Activated naive CD8-positive, alpha-beta T cell (primary cell): ENCODE measurements around the gene ECE1.

ENCODE experiments used
- H3K27ac Mint-ChIP-seq: one replicate; pipeline ENCODE4 v1.8.0; 2021; ENCODE audit warnings: mixed read lengths
- H3K27me3 Mint-ChIP-seq: one replicate; pipeline ENCODE4 v1.8.0; 2021; ENCODE audit warnings: mixed read lengths
- H3K36me3 Mint-ChIP-seq: one replicate; pipeline ENCODE4 v1.8.0; 2021; ENCODE audit warnings: mixed read lengths
- H3K4me1 Mint-ChIP-seq: one replicate; pipeline ENCODE4 v1.8.0; 2021; ENCODE audit warnings: low read depth, mixed read lengths
- H3K4me3 Mint-ChIP-seq: one replicate; pipeline ENCODE4 v1.8.0; 2021; ENCODE audit warnings: mild to moderate bottlenecking, mixed read lengths
- H3K9me3 Mint-ChIP-seq: one replicate; pipeline ENCODE4 v1.8.0; 2021; ENCODE audit warnings: low read depth, mixed read lengths

The ECE1 gene

GRCh38 chr1:21330544-21330943 lies 40.3 kb upstream of the ECE1 start:
- Mint-ChIP-seq H3K4me3 (peak overlapping the region; percentile 35), H3K9me3 (no peaks in the 10 kb centered on the region), H3K36me3 (peaks cover 7% of the 10 kb centered on the region), H3K27ac (peak overlapping the region; percentile 90), H3K4me1 (peaks cover 85% of the 10 kb centered on the region), H3K27me3 (no peaks in the 10 kb centered on the region)

- H3K27me3 Mint-ChIP-seq: no peaks in the 10 kb centered on the region
- H3K36me3 Mint-ChIP-seq: peaks cover 7% of the 10 kb centered on the region
- H3K27ac Mint-ChIP-seq: peak overlapping the region; percentile 81
- peaks cover 85% of the 10 kb centered on the region for H3K4me1 Mint-ChIP-seq
- H3K9me3 Mint-ChIP-seq: no peaks in the 10 kb centered on the region
- peak overlapping the region; percentile 19 for H3K4me3 Mint-ChIP-seq
Measured at GRCh38 chr1:21329209-21329844, 39.1 kb upstream of the ECE1 start.

- H3K27me3 Mint-ChIP-seq: no peaks in the 10 kb centered on the region
- no peaks in the 10 kb centered on the region for H3K9me3 Mint-ChIP-seq
- H3K4me1 Mint-ChIP-seq: peaks cover 85% of the 10 kb centered on the region
- peaks cover 7% of the 10 kb centered on the region for H3K36me3 Mint-ChIP-seq
- H3K4me3 Mint-ChIP-seq: peak overlapping the region; percentile 56
- H3K27ac Mint-ChIP-seq: peak overlapping the region; percentile 97
Measured at GRCh38 chr1:21327566-21328323, 37.5 kb upstream of the ECE1 start.

- peak overlapping the region; percentile 97 for H3K27ac Mint-ChIP-seq
- no peaks in the 10 kb centered on the region for H3K9me3 Mint-ChIP-seq
- H3K27me3 Mint-ChIP-seq: no peaks in the 10 kb centered on the region
- peaks cover 87% of the 10 kb centered on the region for H3K4me1 Mint-ChIP-seq
- H3K4me3 Mint-ChIP-seq: peak overlapping the region; percentile 27
- peaks cover 7% of the 10 kb centered on the region for H3K36me3 Mint-ChIP-seq
Measured at GRCh38 chr1:21326861-21327344, 36.6 kb upstream of the ECE1 start.

GRCh38 chr1:21325731-21326387 lies 35.6 kb upstream of the ECE1 start:
- Mint-ChIP-seq H3K9me3 (no peaks in the 10 kb centered on the region), H3K36me3 (peaks cover 5% of the 10 kb centered on the region), H3K4me1 (peaks cover 84% of the 10 kb centered on the region), H3K4me3 (peak overlapping the region; percentile 85), H3K27me3 (no peaks in the 10 kb centered on the region), H3K27ac (peak overlapping the region; percentile 97)

GRCh38 chr1:21325231-21325718 lies 35.0 kb upstream of the ECE1 start:
- H3K36me3 Mint-ChIP-seq: peaks cover 3% of the 10 kb centered on the region
- H3K27me3 Mint-ChIP-seq: no peaks in the 10 kb centered on the region
- peak overlapping the region; percentile 85 for H3K4me3 Mint-ChIP-seq
- no peaks in the 10 kb centered on the region for H3K9me3 Mint-ChIP-seq
- peaks cover 82% of the 10 kb centered on the region for H3K4me1 Mint-ChIP-seq
- peak overlapping the region; percentile 97 for H3K27ac Mint-ChIP-seq

GRCh38 chr1:21324368-21325141 lies 34.3 kb upstream of the ECE1 start:
- Mint-ChIP-seq H3K4me1 (peaks cover 83% of the 10 kb centered on the region), H3K27me3 (no peaks in the 10 kb centered on the region), H3K36me3 (peaks cover 6% of the 10 kb centered on the region), H3K9me3 (no peaks in the 10 kb centered on the region), H3K4me3 (peak overlapping the region; percentile 85), H3K27ac (peak overlapping the region; percentile 97)

GRCh38 chr1:21323091-21323490 lies 32.8 kb upstream of the ECE1 start:
- Mint-ChIP-seq H3K27me3 (no peaks in the 10 kb centered on the region), H3K4me1 (peaks cover 75% of the 10 kb centered on the region), H3K27ac (peak overlapping the region; percentile 88), H3K9me3 (no peaks in the 10 kb centered on the region), H3K36me3 (peaks cover 5% of the 10 kb centered on the region), H3K4me3 (peak overlapping the region; percentile 53)

GRCh38 chr1:21322681-21323016 lies 32.4 kb upstream of the ECE1 start:
- peaks cover 4% of the 10 kb centered on the region for H3K36me3 Mint-ChIP-seq
- H3K27me3 Mint-ChIP-seq: no peaks in the 10 kb centered on the region
- peak overlapping the region; percentile 53 for H3K4me3 Mint-ChIP-seq
- no peaks in the 10 kb centered on the region for H3K9me3 Mint-ChIP-seq
- H3K27ac Mint-ChIP-seq: peak overlapping the region; percentile 88
- H3K4me1 Mint-ChIP-seq: peaks cover 74% of the 10 kb centered on the region

- peaks cover 4% of the 10 kb centered on the region for H3K36me3 Mint-ChIP-seq
- peak overlapping the region; percentile 88 for H3K27ac Mint-ChIP-seq
- peaks cover 69% of the 10 kb centered on the region for H3K4me1 Mint-ChIP-seq
- H3K9me3 Mint-ChIP-seq: no peaks in the 10 kb centered on the region
- peak overlapping the region; percentile 53 for H3K4me3 Mint-ChIP-seq
- no peaks in the 10 kb centered on the region for H3K27me3 Mint-ChIP-seq
Measured at GRCh38 chr1:21321963-21322680, 31.9 kb upstream of the ECE1 start.

- no peaks in the 10 kb centered on the region for H3K27me3 Mint-ChIP-seq
- peak overlapping the region; percentile 58 for H3K27ac Mint-ChIP-seq
- H3K4me3 Mint-ChIP-seq: no peak overlapping the region
- H3K9me3 Mint-ChIP-seq: no peaks in the 10 kb centered on the region
- peaks cover 8% of the 10 kb centered on the region for H3K36me3 Mint-ChIP-seq
- H3K4me1 Mint-ChIP-seq: peaks cover 63% of the 10 kb centered on the region
Measured at GRCh38 chr1:21320410-21321108, 30.3 kb upstream of the ECE1 start.

- no peaks in the 10 kb centered on the region for H3K27me3 Mint-ChIP-seq
- peak overlapping the region; percentile 78 for H3K27ac Mint-ChIP-seq
- no peak overlapping the region for H3K4me3 Mint-ChIP-seq
- peaks cover 57% of the 10 kb centered on the region for H3K4me1 Mint-ChIP-seq
- peaks cover 8% of the 10 kb centered on the region for H3K36me3 Mint-ChIP-seq
- H3K9me3 Mint-ChIP-seq: no peaks in the 10 kb centered on the region
Measured at GRCh38 chr1:21319447-21320407, 29.5 kb upstream of the ECE1 start.

GRCh38 chr1:21318714-21319159 lies 28.5 kb upstream of the ECE1 start:
- H3K27me3 Mint-ChIP-seq: no peaks in the 10 kb centered on the region
- H3K4me3 Mint-ChIP-seq: no peak overlapping the region
- H3K36me3 Mint-ChIP-seq: peaks cover 8% of the 10 kb centered on the region
- H3K27ac Mint-ChIP-seq: no peak overlapping the region
- peaks cover 52% of the 10 kb centered on the region for H3K4me1 Mint-ChIP-seq
- H3K9me3 Mint-ChIP-seq: no peaks in the 10 kb centered on the region
